K562 (cell line): ENCODE results near the gene SGPP2. TPM values are rescaled to one million over a fixed set of nuclear protein-coding genes. Genes with fewer than 3 reads are reported as not detected.
A peak's percentile ranks its signal among the peaks of the same experiment; 100 is the strongest.

Source experiments
- ATAC-seq: fragments of 200-7000 bp; cut with Tn5 transposase; 3 replicates; pipeline ENCODE4 v1.9.1; 2020; ENCODE audit warnings: moderate library complexity
- Bru-seq: library from RNA; stranded (reverse); fragments of 400-500 nt; gene quantifications from one replicate; lab custom pipeline; 2021; lab: Mats Ljungman, UMichigan
- BruChase-seq, 2 experiments: library from RNA; stranded (reverse); fragments of 400-500 nt; gene quantifications; one replicate each; lab custom pipeline; 2021; lab: Mats Ljungman, UMichigan
- BruUV-seq: library from RNA; stranded (reverse); fragments of 400-500 nt; replicated peaks from 2 replicates; lab custom pipeline; 2021; lab: Mats Ljungman, UMichigan
- CTCF ChIA-PET: fragments of 300-600 bp; formaldehyde crosslinking; extraction: SDS; loops from one replicate; lab custom pipeline; 2021; ENCODE audit warnings: low intra/inter-chr PET ratio; lab: Yijun Ruan, JAX
- POLR2A ChIA-PET: fragments of 300-600, 350-650 bp; sonication (Branson Sonifier 250); formaldehyde crosslinking; extraction: SDS; loops from one replicate; lab custom pipeline; 2021; ENCODE audit warnings: antibody characterized with exemption, inconsistent platforms; lab: Yijun Ruan, JAX
- DNase-seq, 4 experiments: peaks; one replicate each; pipeline versions ENCODE4 v3.0.0 to v3.0.0-alpha.2; 2011 to 2018; ENCODE audit warnings: low spot score in 3 of 4, mixed read lengths in 3 of 4; ENCODE audit errors: extremely low read depth in 1 of 4
- FAIRE-seq: peaks from 2 replicates; lab custom pipeline; 2011; peaks lifted over from hg19 to GRCh38; lab: Jason Lieb, UNC
- H2AFZ ChIP-seq: 2 replicates; pipeline ENCODE4 v1.6.0; 2011; ENCODE audit warnings: low read depth, low read length, control low read depth, inconsistent platforms
- H3K27ac ChIP-seq: fragments of 200-600 bp; 3 replicates; pipeline ENCODE4 v1.8.0; 2011; ENCODE audit warnings: low read depth, mild to moderate bottlenecking, control low read depth, inconsistent platforms, low read length, moderate library complexity, mixed read lengths; ENCODE audit errors: extremely low read depth
- H3K27me3 ChIP-seq, 2 experiments: fragments of 300-600 bp in 1 of 2; 2 replicates in 1 of 2; 3 replicates in 1 of 2; pipeline versions ENCODE4 v1.6.0 to v1.8.0; 2011; ENCODE audit warnings: inconsistent platforms in 2 of 2, low read length in 2 of 2, mild to moderate bottlenecking in 1 of 2, mixed read lengths in 1 of 2, moderate library complexity in 1 of 2; ENCODE audit not compliant: control insufficient read depth in 2 of 2, insufficient read depth in 2 of 2
- H3K36me3 ChIP-seq: fragments of 300-600 bp; 3 replicates; pipeline ENCODE4 v1.8.0; 2011; ENCODE audit warnings: mild to moderate bottlenecking, low read length, inconsistent platforms; ENCODE audit not compliant: control insufficient read depth, insufficient read depth
- H3K4me1 ChIP-seq, 2 experiments: fragments of 200-600 bp in 1 of 2; replicated peaks in 1 of 2; 2 replicates in 1 of 2; 3 replicates in 1 of 2; pipeline versions ENCODE4 v1.5.1 to v1.8.0; 2011; ENCODE audit warnings: inconsistent platforms in 2 of 2, low read length in 2 of 2, mild to moderate bottlenecking in 1 of 2, mixed read lengths in 1 of 2, moderate library complexity in 1 of 2; ENCODE audit not compliant: control insufficient read depth in 2 of 2, insufficient read depth in 2 of 2
- H3K4me2 ChIP-seq: 2 replicates; pipeline ENCODE4 v1.6.1; 2011; ENCODE audit warnings: low read length, control low read depth, inconsistent platforms, mixed read lengths; ENCODE audit not compliant: insufficient read depth
- H3K4me3 ChIP-seq: fragments of 200-600 bp; sonication (generic), shearing (Covaris generic); 2 replicates; pipeline ENCODE4 v1.5.1; 2016; ENCODE audit warnings: control low read depth, inconsistent platforms
- H3K79me2 ChIP-seq: fragments of 200-600 bp; 3 replicates; pipeline ENCODE4 v1.8.0; 2011; ENCODE audit warnings: low read length, inconsistent platforms; ENCODE audit not compliant: control insufficient read depth, insufficient read depth
- H3K9ac ChIP-seq, 2 experiments: 2 replicates each; pipeline versions ENCODE4 v1.6.0 to v1.6.1; 2011; ENCODE audit warnings: low read depth in 2 of 2, low read length in 2 of 2, control low read depth in 1 of 2, inconsistent platforms in 1 of 2, mild to moderate bottlenecking in 1 of 2, mixed read lengths in 1 of 2; ENCODE audit not compliant: insufficient read depth in 1 of 2
- H3K9me1 ChIP-seq: one replicate; pipeline ENCODE4 v1.6.0; 2011; ENCODE audit warnings: inconsistent platforms, mild to moderate bottlenecking, low read length, moderate library complexity; ENCODE audit not compliant: control insufficient read depth, insufficient read depth
- H3K9me3 ChIP-seq: replicated peaks from 2 replicates; pipeline ENCODE4 v1.5.1; 2011; ENCODE audit warnings: low read depth, low read length, inconsistent platforms; ENCODE audit not compliant: control insufficient read depth, insufficient read depth
- H4K20me1 ChIP-seq: replicated peaks from 2 replicates; pipeline ENCODE4 v1.6.1; 2011; ENCODE audit warnings: low read length, inconsistent platforms, mixed read lengths; ENCODE audit not compliant: control insufficient read depth, insufficient read depth
- BCL6 ChIP-seq: fragments of 250-450 bp; sonication (Bioruptor Pico); IDR thresholded peaks from 2 replicates; pipeline ENCODE4 v1.4.0; 2020
- BDP1 ChIP-seq: IDR thresholded peaks from 3 replicates; pipeline ENCODE4 v1.6.1; 2011; ENCODE audit not compliant: insufficient read length, insufficient read depth
- EHMT2 ChIP-seq: fragments of 450-650 bp; IDR thresholded peaks from 2 replicates; pipeline ENCODE4 v1.6.1; 2018; ENCODE audit warnings: antibody characterized with exemption
- ERF ChIP-seq: fragments of 450-650 bp; formaldehyde crosslinking; IDR thresholded peaks from 2 replicates; pipeline ENCODE4 v1.4.0; 2020; ENCODE audit warnings: mild to moderate bottlenecking, mixed read lengths
- GTF2A2 ChIP-seq: IDR thresholded peaks from 2 replicates; pipeline ENCODE4 v1.6.1; 2016; ENCODE audit warnings: mild to moderate bottlenecking, missing genetic modification characterization, missing compliant biosample characterization
- MAZ ChIP-seq, 2 experiments: fragments of 450-650 bp in 1 of 2; sonication (generic) in 1 of 2; formaldehyde crosslinking; IDR thresholded peaks in 1 of 2; conservative IDR thresholded peaks in 1 of 2; 2 replicates each; pipeline versions ENCODE4 v1.4.0 to v1.5.0; 2020; ENCODE audit warnings: mild to moderate bottlenecking in 1 of 2, missing genetic modification reagents in 1 of 2
- NFIX ChIP-seq: fragments of 250-450 bp; sonication (Bioruptor Pico); IDR thresholded peaks from 2 replicates; pipeline ENCODE4 v1.4.0; 2020; ENCODE audit warnings: low read depth, mild to moderate bottlenecking, moderate library complexity
- SAFB ChIP-seq: fragments of 200-400 bp; formaldehyde crosslinking; IDR thresholded peaks from 2 replicates; pipeline ENCODE4 v1.6.1; 2017; ENCODE audit warnings: low read depth, low read length, borderline replicate concordance
- SMARCA5 ChIP-seq: fragments of 450-650 bp; IDR thresholded peaks from 2 replicates; pipeline ENCODE4 v1.6.1; 2016
- ZNF134 ChIP-seq: fragments of 250-450 bp; sonication (Bioruptor Pico); conservative IDR thresholded peaks from 2 replicates; pipeline ENCODE4 v1.4.0; 2020
- ZNF253 ChIP-seq: fragments of 250-450 bp; sonication (Bioruptor Pico); conservative IDR thresholded peaks from 2 replicates; pipeline ENCODE4 v1.6.1; 2021; ENCODE audit warnings: mild to moderate bottlenecking
- WGBS: fragments of 100-300 bp; shearing (Covaris generic); methylation state at CpG from one replicate; pipeline ENCODE4 v1.1.6; 2016; ENCODE audit warnings: low coverage, mixed read lengths; ENCODE audit not compliant: insufficient coverage; ENCODE audit errors: missing lambda C conversion rate; 5-methylcytosine and 5-hydroxymethylcytosine counted together
- in situ Hi-C: fragments of 300-500 bp; cut with MboI; formaldehyde crosslinking; loops from 4 replicates; pipeline ENCODE4 v1.15.0; 2018; ENCODE audit warnings: inconsistent platforms, mixed read lengths
- intact Hi-C: fragments of 100-400 bp; cut with micrococcal nuclease; formaldehyde crosslinking; loops from 2 replicates; pipeline ENCODE4 v1.14.2; 2022
- long read RNA-seq, 3 experiments: library from polyadenylated mRNA in 2 of 3; library from RNA in 1 of 3; unstranded in 2 of 3; stranded (forward) in 1 of 3; transcript quantifications; one replicate each; pipeline ENCODE4 v2.0.0, GENCODE V29; 2019 to 2022
- polyA minus RNA-seq, 3 experiments: library from RNA; depleted of rRNA, polyadenylated mRNA; stranded (reverse); fragments of >200 nt; gene quantifications; 2 replicates each; pipeline ENCODE4 v1.2.3, GENCODE V29; 2011
- polyA plus RNA-seq, 8 experiments: library from polyadenylated mRNA; depleted of rRNA in 4 of 8; stranded (reverse) in 5 of 8; unstranded in 3 of 8; fragments of >200 nt; fragmentation: Nextera tagmentation in 2 of 8; fragmentation: Illumina TruSeq in 1 of 8; extraction: Ambion mirVana in 2 of 8; extraction: Trizol in 1 of 8; gene quantifications; 2 replicates each; pipeline versions ENCODE4 v1.2.1 to v1.2.3, GENCODE V29; 2011 to 2014; ENCODE audit warnings: inconsistent platforms in 1 of 8, missing spikeins in 1 of 8
- total RNA-seq, 7 experiments: library from RNA; depleted of rRNA in 6 of 7; stranded (reverse); fragments of >200 nt in 6 of 7; fragmentation: Illumina TruSeq in 2 of 7; extraction: Trizol in 2 of 7; gene quantifications; 2 replicates each; pipeline versions ENCODE4 v1.2.1 to v1.2.3, GENCODE V29; 2011 to 2021; ENCODE audit warnings: low replicate concordance in 1 of 7
- TF ChIP-seq, protein P1 (sequence below): fragments of 450-650 bp; formaldehyde crosslinking; conservative IDR thresholded peaks from 2 replicates; pipeline ENCODE4 v1.4.0; 2022; ENCODE audit warnings: mild to moderate bottlenecking, missing genetic modification characterization

Gene SGPP2
- not detected in 2 replicates for total RNA-seq (2011; cell fraction: chromatin; rRNA removed; ENCODE audit: low replicate concordance)
- not detected in 2 replicates for total RNA-seq (2011; cell fraction: nucleolus; rRNA removed)
- total RNA-seq (2011; cell fraction: nucleoplasm; rRNA removed) = not detected in 2 replicates
- not detected in 2 replicates for total RNA-seq (2014; rRNA removed)
- total RNA-seq (2014; rRNA removed; fragmentation: Illumina TruSeq; extraction: Trizol) = not detected in 2 replicates
- not detected in 2 replicates for total RNA-seq (2015; rRNA removed; fragmentation: Illumina TruSeq; extraction: Trizol)
- total RNA-seq (2021) = 0.04 TPM in 2 replicates
- polyA plus RNA-seq (2011; rRNA removed) = not detected in 2 replicates
- not detected in 2 replicates for polyA plus RNA-seq (2011; cell fraction: cytosol; rRNA removed)
- not detected in 2 replicates for polyA plus RNA-seq (2011; cell fraction: nucleus; rRNA removed)
- 0.29 and 0.32 TPM in 2 replicates for polyA plus RNA-seq (2012)
- not detected in 2 replicates for polyA plus RNA-seq (2014; fragmentation: Illumina TruSeq; extraction: Trizol)
- polyA plus RNA-seq (2014; fragmentation: Nextera tagmentation; extraction: Ambion mirVana) = under 1 TPM in 1 of 2 experiments, not detected in 1; 0.01 TPM
- not detected in 2 replicates for polyA plus RNA-seq (2014; rRNA removed)
- not detected in 2 replicates for polyA minus RNA-seq (2011; rRNA and poly(A)+ RNA removed)
- not detected in 2 replicates for polyA minus RNA-seq (2011; cell fraction: cytosol; rRNA and poly(A)+ RNA removed)
- not detected in 2 replicates for polyA minus RNA-seq (2011; cell fraction: nucleus; rRNA and poly(A)+ RNA removed)
- Bru-seq, nascent RNA = percentile 2 among the genes with signal in this experiment
- BruChase-seq, experiment 1, labeled RNA remaining after a 2-hour chase = percentile 1 among the genes with signal in this experiment
- percentile 1 among the genes with signal in this experiment for BruChase-seq, experiment 2, labeled RNA remaining after a 6-hour chase
- long read RNA-seq, experiment 1, partial matches to known transcripts = 0 of 1 reads
- long read RNA-seq, experiment 1, other reads (novel, unspliced or antisense) = 1 of 1 reads
- long read RNA-seq, experiment 2 = 0 reads
- long read RNA-seq, experiment 3 = 0 reads

- ATAC-seq = no peak
- no peak for FAIRE-seq
- POLR2A ChIA-PET = no interaction called here
- Histone ChIP-seq H3K4me3 (no peak within 1 kb of the TSS), H3K27me3 (peaks cover 0 to 10% of the 10 kb centered on the region in 2 experiments; a peak in 3 of 5 replicates), H3K4me1 (no peaks in the 10 kb centered on the region), H3K9me1 (no peaks in the 10 kb centered on the region), H3K4me2 (no peak within 1 kb of the TSS), H3K9ac (no peak within 1 kb of the TSS), H3K79me2 (no peaks in the 10 kb centered on the region), H3K36me3 (no peaks in the 10 kb centered on the region), H4K20me1 (no peaks in the 10 kb centered on the region), H2AFZ (no peak within 1 kb of the TSS), H3K27ac (no peak within 1 kb of the TSS), H3K9me3 (no peaks in the 10 kb centered on the region)
- intact Hi-C loops (no loop called here), in situ Hi-C loops (no loop called here)
- CTCF ChIA-PET = no interaction called here
- no peak for DNase-seq
- 31% methylated on average over 5 of the region's 61 CpGs for WGBS
- BruUV-seq = no TSS peak
- TF ChIP-seq GTF2A2 (tag) (no peak), ZNF134 (CRISPR knock-in tag) (no peak), NFIX (no peak), BCL6 (CRISPR knock-in tag) (no peak), BDP1 (no peak), MAZ (CRISPR knock-in tag; conservative IDR thresholded peaks at IDR 0.05 in 1 of 2, IDR thresholded peaks at IDR 0.05 in 1 of 2) (no peak), SMARCA5 (no peak), SAFB (no peak), ZNF253 (CRISPR knock-in tag) (no peak), ERF (no peak), EHMT2 (no peak)
- TF ChIP-seq, protein P1, sequence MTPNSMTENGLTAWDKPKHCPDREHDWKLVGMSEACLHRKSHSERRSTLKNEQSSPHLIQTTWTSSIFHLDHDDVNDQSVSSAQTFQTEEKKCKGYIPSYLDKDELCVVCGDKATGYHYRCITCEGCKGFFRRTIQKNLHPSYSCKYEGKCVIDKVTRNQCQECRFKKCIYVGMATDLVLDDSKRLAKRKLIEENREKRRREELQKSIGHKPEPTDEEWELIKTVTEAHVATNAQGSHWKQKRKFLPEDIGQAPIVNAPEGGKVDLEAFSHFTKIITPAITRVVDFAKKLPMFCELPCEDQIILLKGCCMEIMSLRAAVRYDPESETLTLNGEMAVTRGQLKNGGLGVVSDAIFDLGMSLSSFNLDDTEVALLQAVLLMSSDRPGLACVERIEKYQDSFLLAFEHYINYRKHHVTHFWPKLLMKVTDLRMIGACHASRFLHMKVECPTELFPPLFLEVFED (CRISPR knock-in tag) = no peak
Measured at GRCh38 chr2:222424276-222424728, at the start of gene SGPP2. TSS of gene SGPP2 (plus strand) at chr2:222424543. CDS start at chr2:222424603, 60 bp downstream.
